Measurements from ENCODE around the gene SLC6A9.

The SLC6A9 gene

GRCh38 chr1:43969746-43970466, 61.4 kb downstream of the SLC6A9 start, which contains the start of gene DPH2:
DPH2 (plus strand) TSS chr1:43970010; CDS start chr1:43970176, 166 bp downstream.
- peak; percentile 98 for DNase-seq (ENCODE audit: low spot score)

DNA sequence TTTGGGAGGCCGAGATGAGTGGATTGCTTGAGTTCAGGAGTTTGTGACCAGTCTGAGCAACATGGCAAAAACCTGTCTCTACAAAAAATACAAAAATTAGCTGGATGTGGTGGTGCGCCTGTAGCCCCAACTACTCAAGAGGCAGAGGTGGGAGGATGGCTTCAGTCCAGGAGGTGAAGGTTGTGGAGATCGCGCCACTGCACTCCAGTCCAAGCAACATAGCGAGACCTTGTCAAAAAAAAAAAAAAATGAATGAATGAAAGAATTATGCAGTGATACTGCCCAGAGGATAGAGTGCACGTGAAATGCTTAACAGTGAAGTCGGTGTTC, 61.9 kb downstream of the SLC6A9 start:
- DNase-seq (ENCODE audit: low spot score) = no peak

GRCh38 chr1:43968348-43968948, 62.8 kb downstream of the SLC6A9 start:
- DNase-seq (ENCODE audit: low spot score) = peak; percentile 48

DNA sequence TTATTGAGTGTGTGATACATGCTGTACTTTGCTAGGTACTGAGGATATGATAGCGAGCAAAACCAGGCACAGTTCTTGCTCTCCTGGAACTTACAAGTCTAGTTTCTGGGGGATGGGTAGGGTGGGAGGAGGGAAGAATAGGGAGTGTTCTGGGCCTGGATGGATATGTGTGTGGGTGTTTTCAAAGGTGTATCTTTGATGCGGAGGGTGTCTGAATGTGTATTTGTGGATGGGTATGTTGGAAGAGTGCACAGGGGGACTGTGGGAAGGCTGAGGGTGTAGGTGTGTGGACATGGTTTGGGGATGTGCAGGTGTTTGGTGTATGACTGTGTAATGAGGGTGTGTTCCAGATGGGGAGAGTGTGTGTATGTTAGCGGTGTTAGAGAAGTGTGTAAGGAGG, 65.9 kb downstream of the SLC6A9 start:
- DNase-seq (ENCODE audit: low spot score) = no peak

GRCh38 chr1:43963890-43964289, 67.4 kb downstream of the SLC6A9 start:
- DNase-seq (ENCODE audit: low spot score) = no peak

- DNase-seq (ENCODE audit: low spot score) = no peak
Observed at GRCh38 chr1:43963006-43963405, 68.3 kb downstream of the SLC6A9 start.

GRCh38 chr1:43962324-43962723, 68.9 kb downstream of the SLC6A9 start:
- DNase-seq (ENCODE audit: low spot score) = no peak

DNA sequence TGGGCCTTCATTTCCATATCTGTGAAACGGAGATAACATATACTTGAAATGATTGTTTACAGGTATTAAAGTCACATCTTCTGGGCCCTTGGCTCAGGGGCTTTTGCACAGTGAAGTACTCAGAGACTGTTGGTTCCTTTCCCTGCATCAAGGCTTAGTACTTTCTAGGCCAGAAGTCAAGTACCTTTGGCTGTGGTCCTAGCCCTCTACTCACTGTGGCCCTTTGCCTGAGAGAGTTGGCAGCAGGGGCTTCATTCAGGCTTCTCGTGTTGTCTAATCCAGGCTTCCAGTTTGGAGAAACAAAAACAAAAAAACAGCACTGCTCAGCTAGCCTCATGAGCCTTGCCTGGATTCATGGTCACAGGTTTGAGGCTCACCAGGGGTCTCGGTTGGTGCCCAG, 69.6 kb downstream of the SLC6A9 start:
- no peak for DNase-seq (ENCODE audit: low spot score)

DNA sequence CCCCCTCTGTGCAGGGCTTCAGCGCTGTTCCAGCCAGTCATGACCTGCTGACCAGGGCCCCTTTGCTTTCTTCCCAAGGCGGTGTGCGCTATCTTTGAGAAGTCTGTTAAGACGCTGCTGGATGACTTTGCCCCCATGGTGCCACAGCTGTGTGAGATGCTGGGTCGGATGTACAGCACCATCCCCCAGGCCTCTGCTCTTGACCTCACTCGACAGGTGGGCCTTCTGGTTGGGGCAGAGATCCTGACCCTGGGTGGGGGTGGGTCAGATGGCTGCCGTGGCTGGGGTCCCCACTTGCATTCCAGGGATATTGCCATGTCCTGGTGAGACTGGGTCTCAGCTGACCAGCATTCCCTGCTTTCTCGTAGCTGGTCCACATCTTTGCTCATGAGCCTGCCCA, 70.5 kb downstream of the SLC6A9 start:
- DNase-seq (ENCODE audit: low spot score) = no peak

GRCh38 chr1:43958351-43959255, 72.7 kb downstream of the SLC6A9 start:
- DNase-seq (ENCODE audit: low spot score) = no peak

GRCh38 chr1:43957407-43958040, 73.7 kb downstream of the SLC6A9 start:
- no peak for DNase-seq (ENCODE audit: low spot score)

- DNase-seq (ENCODE audit: low spot score) = no peak
Observed at GRCh38 chr1:43956234-43956633, 75.0 kb downstream of the SLC6A9 start.

DNA sequence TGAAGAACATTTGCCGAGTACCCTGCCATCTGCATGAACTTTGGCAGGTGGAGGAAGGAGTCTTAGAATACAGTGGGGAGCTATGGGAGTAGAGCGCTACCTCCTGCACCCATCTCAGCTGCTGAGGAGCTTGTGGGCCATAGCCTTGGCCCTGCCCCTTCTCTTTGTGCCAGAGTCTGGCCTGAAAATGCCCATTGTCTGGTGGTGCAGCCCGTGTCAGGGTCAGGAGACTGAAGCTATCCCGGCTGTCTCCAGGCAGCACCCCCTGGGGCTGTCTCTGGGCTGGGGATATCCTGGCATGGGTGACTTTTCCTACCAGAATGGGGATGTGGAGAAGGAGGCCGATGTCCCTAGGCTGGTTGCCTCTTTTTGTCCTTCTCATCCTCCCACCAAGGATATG, 77.2 kb downstream of the SLC6A9 start:
- DNase-seq (ENCODE audit: low spot score) = no peak

DNA sequence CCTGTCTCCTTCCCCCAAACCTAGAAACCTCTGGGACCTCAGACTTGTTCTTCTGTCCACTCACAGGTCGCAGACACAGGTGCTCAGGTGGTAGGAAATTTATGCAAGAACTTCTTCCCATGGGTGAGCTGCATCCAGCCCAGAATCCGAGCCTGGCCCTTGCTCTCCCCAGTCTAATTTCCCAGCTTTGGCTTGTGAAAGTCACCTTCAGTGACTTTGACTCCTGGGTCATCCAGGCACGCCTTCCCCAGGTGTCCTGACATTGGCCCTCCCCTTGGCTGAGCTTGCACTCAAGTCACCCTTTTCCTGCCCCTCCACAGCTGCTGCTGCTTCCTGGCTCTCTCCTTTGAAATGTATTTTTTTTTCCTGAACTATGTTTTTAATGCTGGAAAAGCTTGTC, 77.9 kb downstream of the SLC6A9 start:
- DNase-seq (ENCODE audit: low spot score) = no peak

- DNase-seq (ENCODE audit: low spot score) = no peak
Observed at GRCh38 chr1:43952731-43953346, 78.4 kb downstream of the SLC6A9 start.

DNA sequence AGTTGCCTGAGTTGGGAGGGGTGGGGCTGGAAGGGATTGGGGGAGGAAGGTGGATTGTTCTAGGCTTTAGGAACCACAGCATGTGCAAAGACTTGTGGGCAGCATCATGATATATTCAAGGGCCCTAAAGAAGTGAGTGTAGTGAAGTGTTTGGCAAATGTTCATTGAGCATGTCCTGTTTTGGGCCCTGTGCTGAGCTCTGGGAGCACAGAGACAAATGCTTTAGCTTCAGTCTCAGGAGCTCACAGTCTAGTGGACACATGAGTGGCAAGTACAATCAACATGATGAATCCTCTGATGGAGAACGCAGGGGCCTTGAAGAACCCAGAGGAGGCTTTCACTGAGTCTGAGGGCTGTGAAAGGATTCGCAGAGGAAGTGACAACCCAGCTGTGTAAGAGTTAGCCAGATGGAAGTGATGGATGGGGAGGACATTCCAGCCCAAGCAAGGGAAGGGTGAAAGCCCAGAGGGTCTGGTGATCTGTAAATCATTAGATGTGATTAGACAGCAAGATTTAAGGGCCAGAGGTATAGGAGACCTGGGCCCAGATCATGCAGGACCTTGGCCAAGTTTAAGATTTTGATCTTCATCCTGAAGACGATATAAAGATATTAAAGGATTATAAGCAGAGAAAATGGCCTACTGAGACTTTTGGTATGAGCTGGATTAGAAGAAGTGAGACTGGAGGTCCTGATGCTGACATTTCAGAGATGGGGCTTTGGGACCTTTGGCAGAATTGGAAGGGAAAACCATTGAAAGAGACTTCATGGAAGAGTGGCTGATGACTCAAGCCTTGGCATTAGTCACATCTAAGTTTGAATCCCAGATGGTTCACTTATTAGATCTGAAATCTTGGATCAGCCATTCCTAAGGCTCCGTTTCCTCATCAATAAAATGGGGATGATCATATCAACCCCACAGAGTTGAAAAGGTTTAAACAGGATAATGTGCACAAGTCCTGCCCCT, 80.0 kb downstream of the SLC6A9 start:
- DNase-seq (ENCODE audit: low spot score) = no peak

DNA sequence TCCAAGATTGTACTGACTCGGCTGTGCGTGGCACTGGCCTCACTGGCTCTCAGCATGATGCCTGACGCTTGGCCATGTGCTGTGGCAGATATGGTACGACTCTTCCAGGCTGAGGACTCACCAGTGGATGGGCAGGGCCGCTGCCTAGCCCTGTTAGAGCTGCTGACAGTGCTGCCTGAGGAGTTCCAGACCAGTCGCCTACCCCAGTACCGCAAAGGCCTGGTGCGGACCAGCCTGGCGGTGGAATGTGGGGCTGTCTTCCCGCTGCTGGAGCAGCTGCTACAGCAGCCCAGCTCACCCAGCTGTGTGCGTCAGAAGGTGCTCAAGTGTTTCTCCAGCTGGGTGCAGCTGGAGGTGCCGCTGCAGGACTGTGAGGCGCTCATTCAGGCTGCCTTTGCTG, 81.6 kb downstream of the SLC6A9 start:
- no peak for DNase-seq (ENCODE audit: low spot score)

GRCh38 chr1:43947874-43948437, 83.3 kb downstream of the SLC6A9 start:
- no peak for DNase-seq (ENCODE audit: low spot score)

GRCh38 chr1:43947061-43947873, 84.0 kb downstream of the SLC6A9 start:
- no peak for DNase-seq (ENCODE audit: low spot score)
